AG09319 (cell line): ENCODE results near the gene GEMIN2.
"Not testable (repeated sequence)": the region's sequence is repeated elsewhere in the genome, so short reads cannot be mapped to it uniquely, and the experiment has no call there.

Experiments
- DNase-seq: peaks from one replicate; pipeline ENCODE4 v3.0.0-alpha.2; 2010; ENCODE audit warnings: low read depth; ENCODE audit errors: extremely low read depth
- CTCF ChIP-seq: IDR thresholded peaks from 2 replicates; pipeline ENCODE4 v1.5.1; 2011; ENCODE audit warnings: low read depth, mild to moderate bottlenecking, inconsistent platforms, low read length, moderate library complexity

GEMIN2 gene

GRCh38 chr14:39114073-39114838, at the start of gene GEMIN2:
GEMIN2 (plus strand) TSS chr14:39114323; CDS start chr14:39114339, 16 bp downstream.
- no peak for TF ChIP-seq CTCF
- peak; percentile 80 for DNase-seq

DNA sequence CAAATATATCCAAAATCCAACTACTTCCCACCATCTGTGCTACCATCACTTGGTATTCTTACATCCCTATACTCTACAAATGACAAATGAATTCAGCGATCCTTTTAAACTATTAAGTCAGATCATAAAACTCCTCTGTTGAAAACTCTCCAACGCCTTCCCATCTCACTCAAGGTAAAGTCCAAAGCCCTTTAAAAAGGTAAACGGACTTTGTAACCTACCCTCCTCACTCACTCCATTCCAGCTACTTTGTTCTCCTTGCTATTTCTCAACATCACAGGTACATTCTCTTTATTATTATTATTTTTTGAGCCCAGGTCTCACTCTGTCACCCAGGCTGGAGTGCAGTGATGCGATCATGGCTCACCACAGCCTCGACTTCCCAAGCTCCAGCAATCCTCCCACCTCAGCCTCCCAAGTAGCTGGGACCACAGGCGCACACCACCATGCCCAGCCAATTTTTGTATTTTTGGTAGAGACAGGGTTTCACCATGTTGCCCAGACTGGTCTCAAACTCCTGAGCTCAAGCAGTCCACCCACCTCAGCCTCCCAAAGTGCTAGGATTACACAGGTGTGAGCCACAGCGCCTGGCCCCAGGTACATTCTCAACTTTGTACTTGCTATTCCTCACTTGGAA, 44.8 kb upstream of the GEMIN2 start:
- DNase-seq, result not testable (repeated sequence)

- no peak for DNase-seq
- no peak for TF ChIP-seq CTCF
Observed at GRCh38 chr14:39069923-39070322, 44.2 kb upstream of the GEMIN2 start.

DNA sequence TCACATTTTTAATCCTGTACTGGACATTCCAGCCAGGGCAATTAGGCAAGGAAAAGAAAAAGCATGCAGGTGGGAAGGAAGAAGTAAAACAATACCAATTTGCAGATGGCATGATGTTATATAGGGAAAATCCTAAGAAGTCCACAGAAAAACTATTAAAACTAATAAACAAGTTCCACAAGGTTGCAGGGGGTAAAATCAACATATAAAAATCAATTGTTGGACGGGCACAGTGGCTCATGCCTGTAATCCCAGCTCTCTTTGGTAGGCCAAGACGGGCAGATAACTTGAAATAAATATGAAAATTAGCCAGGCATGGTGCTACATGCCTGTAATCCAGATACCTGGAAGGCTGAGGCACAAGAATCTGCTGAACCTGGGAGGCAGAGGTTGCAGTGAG, 43.0 kb upstream of the GEMIN2 start:
- no peak for DNase-seq
- TF ChIP-seq CTCF, result no peak

GRCh38 chr14:39080886-39081285, 33.2 kb upstream of the GEMIN2 start:
- DNase-seq, result no peak
- TF ChIP-seq CTCF, result no peak

DNA sequence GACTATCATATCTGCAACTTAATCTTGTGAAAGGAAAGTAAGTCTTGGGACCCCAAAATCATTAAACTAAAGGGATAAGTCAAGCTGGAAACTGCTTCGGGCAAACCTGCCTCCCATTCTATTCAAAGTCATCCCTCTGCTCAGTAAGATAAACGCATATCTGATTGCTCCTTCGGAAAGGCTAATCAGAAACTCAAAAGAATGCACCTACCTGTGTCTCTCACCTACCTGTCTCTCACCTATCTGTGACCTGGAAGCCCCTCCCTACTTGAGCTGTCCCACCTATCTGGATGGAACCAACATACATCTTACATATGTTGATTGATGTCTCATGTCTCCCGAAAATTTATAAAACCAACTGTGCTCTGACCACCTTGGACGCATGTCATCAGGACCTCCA, 31.0 kb upstream of the GEMIN2 start:
- no peak for TF ChIP-seq CTCF
- DNase-seq, result no peak

GRCh38 chr14:39085933-39086332, 28.2 kb upstream of the GEMIN2 start:
- no peak for TF ChIP-seq CTCF
- DNase-seq, result no peak
